GM19193 (cell line): Measurements from ENCODE around the gene ZNF638.

Source experiments
- POLR2A ChIP-seq: IDR thresholded peaks from 4 replicates; pipeline ENCODE4 v1.6.1; 2011; ENCODE audit not compliant: insufficient read depth, insufficient read length; ENCODE audit errors: extremely low read depth

Gene ZNF638

DNA sequence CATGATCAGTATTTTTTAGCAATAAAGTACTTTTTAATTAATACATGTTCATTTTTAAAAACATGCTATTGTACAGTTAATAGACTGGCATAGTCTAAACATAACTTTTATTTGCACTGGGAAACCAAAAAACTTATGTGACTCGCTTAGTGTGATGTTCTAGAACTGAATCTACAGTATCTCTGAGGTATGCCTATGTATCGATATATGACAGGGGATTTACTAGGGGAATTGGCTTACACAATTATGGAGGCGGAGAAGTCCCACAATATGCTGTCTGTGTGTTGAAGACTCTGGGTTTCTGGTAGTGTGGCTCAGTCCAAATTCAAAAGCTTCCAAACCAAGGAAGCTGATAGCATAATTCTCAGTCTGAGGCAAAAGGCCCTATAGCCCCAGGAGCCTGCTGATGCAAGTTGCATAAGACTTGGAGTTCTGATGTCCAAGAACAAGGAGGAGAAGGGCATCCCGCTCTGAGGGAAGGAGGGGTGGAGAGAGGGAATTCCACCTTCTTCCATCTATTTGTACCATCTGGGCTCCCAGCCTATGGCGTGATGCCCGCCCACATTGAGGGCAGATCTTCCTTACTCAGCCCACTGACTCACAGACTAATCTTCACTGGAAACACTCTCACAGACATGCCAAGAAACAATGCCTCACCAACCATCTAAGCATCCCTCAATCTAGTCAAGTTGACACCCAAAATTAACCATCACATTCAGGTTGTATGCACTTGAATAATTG lies 27.5 kb downstream of the ZNF638 start:
- TF ChIP-seq POLR2A = no peak

DNA sequence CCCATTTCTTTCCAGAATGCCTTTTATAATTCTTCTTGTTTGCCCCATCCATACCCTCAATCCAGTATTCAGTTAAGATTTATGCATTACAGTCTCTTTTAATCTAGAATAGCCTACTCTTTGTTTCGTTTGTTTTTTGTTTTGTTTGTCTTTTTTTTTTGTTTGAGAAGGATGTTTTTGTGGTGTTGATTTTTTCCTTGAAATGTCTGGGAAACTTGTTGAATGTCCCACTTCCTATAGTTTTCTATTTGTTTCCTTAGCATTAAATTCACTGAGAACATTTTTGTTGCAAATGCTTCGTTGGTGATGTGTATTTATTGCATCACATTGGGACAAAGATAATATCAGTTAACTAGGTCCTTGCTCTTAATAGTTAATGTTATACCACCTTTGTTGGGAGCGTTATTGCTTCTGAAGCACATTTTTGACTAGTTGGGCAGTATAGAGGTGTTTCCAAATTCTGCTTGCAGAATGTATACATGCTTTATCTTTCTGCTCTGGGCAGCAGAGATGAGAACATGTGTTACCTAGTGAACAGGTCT lies 28.9 kb downstream of the ZNF638 start:
- no peak for TF ChIP-seq POLR2A

DNA sequence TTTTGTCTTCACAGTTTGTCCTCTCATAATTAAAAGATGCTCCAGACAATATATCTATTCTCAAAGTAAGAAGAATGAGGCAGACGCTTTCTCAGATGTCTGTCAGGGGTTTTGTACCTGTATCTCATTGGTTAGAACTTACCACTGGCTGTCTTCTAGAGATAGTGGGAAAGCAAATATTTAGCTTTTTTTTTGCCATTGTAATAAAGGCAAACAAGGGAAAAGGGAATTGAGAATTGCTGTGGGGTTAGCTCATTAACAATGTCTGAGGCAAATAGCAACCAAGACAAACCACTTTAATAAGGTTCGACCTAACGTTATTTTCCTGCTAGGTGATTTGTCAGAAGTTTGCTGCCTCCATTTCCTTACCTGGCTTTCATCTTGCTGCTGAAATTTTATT lies 30.0 kb downstream of the ZNF638 start:
- no peak for TF ChIP-seq POLR2A

DNA sequence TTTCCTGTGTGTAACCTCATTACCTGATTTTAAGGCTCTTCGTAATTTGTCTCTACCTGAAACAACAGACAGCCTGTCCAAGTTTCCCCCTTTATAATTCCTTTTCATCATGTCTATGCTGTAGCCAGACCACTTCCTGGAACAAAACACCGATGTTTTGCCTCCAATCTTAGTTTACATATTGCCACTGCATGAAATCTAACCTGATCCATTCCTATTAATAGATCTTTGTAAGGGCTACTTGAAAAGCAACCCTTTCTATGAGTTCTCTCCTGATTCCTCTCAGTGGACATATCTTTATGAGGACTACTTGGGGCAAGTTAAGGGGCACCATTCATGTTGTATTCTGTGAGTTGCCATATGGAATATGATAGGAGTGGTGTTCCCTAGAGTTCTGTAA lies 30.9 kb downstream of the ZNF638 start:
- TF ChIP-seq POLR2A = no peak

DNA sequence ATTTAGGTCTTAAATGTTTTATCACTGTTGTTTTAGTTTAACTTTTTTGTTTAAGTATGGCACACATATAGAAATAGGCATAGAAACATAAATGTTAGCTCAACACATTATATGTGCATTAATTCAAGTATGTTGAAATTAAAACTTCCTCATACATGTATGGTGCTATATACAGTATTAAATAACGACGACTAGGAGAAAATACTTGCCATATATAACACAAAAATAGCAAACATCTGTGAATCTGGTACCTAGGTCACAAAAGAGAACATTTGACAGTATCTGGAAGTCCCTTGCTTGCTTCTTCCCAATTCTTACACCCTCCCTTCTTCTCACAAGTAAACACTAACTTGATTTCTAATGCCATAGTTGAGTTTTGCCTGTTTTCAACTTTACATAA lies 38.4 kb downstream of the ZNF638 start:
- no peak for TF ChIP-seq POLR2A

DNA sequence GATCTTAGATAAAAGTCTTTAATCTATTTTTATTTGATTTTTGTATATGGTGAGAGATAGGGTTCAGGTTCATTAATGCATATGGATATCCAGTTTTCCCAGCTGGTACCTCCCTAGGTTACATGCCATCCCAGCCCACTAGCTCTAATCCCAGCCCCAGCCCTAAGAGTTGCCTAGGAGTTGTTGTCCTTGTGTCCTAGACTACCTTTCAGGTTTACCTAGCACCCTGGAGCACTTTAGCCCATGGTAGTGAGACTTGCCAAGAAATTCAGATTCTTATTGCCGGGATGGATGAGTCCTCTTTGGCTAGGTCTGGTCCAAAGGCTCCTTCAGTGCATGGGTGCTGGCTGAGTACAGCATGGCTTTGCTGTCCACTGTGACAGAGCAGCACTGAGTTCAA lies 40.5 kb downstream of the ZNF638 start:
- no peak for TF ChIP-seq POLR2A

DNA sequence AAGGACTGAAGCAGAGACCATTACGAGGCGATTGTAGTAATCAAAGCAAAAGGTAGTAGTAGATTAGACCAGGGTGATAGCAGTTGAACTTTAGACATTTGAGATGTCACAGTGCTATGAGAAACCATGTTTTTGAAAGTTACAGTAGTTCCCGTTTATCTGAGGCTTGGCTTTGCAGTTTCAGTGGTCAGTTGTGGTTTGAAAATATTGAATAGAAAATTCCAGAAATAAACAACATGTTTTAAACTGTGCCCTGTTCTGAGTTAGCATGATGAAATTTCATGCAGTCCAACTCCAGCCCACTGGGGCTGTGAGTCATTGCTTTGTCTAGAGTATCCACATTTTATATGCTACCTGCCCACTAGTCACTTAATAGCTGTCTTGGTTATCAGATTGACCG lies 47.5 kb downstream of the ZNF638 start:
- TF ChIP-seq POLR2A = no peak

DNA sequence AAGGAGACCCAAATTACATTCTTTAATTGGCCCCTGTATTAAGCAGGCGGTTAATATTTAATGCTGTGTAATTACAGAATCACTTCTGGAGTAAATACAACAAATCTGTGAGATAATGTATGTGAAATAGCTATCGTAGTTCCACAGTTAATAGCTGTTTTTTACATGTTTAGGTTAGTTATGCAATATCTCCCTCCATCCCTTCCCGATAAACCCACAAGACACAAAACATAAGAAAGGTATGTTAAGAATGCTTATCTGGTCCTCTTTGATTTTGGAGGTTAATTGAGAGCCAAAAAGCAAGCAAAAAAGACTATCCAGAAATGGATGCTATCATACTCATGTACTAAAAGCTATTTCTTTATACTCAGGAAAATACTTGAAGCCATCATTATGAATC lies 49.1 kb downstream of the ZNF638 start:
- no peak for TF ChIP-seq POLR2A

DNA sequence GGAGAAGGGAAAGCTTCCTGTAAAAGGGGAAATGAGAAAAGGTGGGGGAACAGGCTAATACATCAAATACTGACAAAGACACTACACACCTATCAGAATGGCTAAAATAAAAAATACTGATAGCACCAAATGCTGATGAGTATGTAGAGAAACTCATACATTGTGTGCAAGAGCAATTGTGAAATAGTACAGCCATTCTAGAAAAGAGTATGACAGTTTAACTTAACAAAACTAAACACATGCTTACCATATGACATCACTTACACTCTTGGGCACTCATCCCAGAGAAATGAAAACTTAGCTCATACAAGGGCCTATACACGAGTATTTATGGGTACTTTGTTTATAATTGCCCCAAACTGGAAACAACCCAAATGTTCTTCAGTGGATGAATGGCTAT lies 53.4 kb downstream of the ZNF638 start:
- TF ChIP-seq POLR2A = no peak

DNA sequence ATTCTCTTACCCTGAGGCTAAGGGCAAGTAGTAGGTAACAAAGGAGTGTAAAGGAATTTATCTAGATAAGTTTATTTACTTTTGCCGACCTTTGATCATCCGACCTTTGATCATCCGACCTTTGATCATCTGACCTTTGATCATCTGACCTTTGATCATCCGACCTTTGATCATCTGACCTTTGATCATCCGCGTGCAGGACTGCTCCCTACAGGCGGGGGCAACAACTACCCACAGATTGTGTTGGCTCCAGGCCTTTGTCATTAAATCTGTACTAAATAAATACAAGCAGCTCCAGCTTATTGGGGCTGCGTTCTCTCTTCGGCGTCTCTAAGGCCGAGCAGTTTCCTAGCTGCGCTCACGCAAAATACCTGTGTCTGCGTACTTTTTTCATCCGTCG lies 56.6 kb downstream of the ZNF638 start:
- no peak for TF ChIP-seq POLR2A

DNA sequence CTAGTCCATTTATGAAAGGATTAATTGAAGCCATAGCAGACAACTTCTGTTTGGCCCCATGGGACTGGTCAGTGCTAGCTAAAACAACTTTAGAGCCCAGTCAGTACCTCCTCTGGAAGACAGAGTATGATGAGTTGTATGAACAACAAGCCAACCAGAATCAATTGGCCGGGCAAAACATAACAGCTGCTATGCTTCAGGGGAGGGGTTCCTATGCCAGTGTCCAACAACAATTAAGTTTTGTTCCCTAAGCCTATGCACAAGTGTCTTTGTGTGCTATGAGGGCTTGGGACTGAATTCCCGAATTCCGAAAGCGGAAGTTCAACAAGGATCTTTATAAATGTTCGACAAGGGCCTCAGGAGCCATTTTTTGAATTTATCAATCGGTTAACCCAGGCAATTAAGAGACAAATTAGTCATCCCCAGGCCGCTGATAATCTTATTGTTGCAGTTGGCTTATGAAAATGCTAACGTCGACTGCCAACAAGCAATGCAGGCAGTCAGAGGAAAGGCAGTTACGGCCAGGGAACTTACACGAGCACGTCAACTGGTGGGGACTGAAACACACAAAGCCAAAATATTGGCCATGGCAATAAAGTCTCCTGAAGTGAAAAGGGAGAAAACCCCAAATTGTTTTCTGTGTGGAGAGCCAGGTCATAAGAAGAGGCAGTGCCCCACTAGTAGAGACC lies 57.9 kb downstream of the ZNF638 start:
- no peak for TF ChIP-seq POLR2A

DNA sequence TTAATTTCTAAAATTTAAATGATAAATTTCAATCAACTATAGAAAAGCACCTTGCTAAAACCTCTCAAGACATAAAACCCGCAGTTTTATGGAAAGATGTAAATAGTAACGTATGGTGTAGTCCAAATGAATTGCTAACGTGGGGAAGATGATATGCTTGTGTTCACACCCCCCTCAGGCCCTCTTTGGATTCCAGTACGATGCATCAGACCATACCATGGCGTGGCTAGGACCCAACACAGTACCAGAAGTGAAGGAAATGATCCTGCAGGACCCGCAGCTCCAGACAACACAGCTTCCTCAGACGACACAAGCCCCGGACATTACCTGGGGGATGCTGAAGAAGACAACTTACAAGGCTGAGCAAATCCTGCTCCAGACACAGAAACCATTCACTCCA lies 61.6 kb downstream of the ZNF638 start:
- no peak for TF ChIP-seq POLR2A

DNA sequence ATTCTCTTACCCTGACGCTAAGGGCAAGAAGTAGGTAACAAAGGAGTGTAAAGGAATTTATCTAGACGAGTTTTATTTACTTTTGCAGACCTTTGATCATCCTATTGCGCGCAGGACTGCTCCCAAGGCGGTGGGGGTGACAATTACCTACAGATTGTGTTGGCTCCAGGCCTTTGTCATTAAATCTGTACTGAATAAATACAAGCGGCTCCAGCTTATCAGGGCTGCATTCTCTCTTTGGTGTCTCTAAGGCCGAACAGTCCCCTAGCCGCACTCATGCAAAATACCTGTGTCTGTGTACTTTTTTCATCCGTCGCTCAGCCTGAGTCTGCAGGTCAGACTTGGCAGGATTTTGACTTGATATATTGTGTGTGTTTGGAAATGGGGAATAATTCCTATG lies 63.9 kb downstream of the ZNF638 start:
- TF ChIP-seq POLR2A = no peak

DNA sequence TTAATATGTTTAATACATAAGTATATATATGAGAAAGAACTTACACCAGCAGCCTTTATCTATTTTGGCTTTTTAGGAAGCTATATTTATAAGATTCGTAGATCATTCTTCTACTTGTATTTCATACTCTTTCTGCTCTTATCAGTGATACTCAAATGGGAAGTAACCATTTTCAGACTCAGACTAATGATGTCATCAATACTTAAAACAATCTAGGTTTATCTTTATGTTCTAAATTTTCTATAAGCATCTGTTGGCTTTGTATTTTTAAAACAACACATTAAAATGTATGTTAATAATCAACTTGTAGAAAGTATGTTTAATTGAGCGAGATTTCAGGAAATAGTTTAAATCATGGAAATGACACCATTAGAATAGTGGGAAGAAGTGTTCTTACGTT lies 70.8 kb downstream of the ZNF638 start:
- no peak for TF ChIP-seq POLR2A

DNA sequence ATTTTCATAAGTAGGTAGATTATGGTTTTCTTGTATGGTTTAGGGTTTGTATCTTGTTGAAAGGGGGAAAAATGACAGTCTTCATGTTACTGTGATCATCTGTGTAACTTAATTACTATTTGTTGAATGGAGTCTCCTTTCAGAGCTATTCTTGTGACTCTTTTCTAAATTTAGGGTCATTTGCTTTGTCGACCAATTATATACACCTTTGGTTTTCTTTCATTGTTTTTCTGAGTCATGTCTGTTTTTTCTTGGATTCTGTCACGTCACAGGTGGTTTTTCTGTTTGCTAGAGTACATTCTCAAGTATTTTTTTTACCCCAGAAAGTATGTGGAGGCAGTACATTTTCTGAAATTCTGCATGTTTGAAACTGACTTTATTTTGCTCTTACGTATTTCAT lies 78.0 kb downstream of the ZNF638 start:
- no peak for TF ChIP-seq POLR2A

DNA sequence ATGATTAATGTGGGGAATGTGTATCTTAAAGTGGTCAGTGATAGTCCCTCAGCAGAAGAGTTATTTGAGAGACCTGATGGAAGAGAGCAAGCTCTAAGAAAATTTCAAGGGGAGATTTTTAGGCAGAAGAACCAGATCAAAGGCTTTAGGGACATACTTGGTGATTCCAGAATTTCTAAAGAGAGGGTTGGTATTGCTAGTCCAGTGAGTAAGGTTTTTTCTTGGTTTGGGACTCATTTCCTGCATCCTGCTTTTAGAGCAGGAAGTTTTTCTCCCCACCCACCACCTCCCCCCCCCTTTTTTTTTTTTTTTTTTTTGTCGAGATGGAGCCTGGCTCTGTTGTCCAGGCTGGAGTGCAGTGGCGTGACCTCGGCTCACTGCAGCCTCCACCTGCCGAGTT lies 79.1 kb downstream of the ZNF638 start:
- TF ChIP-seq POLR2A = no peak
